Activated B cell treated with CpG ODN at 0.5 μM for 24 hours (primary cell): Measurements from ENCODE around the gene PAPLN. TPM values are rescaled to one million over a fixed set of nuclear protein-coding genes. Genes with fewer than 3 reads are reported as not detected.

ENCODE experiments used
- ATAC-seq: fragments of 200-7000 bp; cut with Tn5 transposase; one replicate; pipeline ENCODE4 v1.10.0; 2021; ENCODE audit warnings: low read depth, mild to moderate bottlenecking, moderate library complexity
- CTCF ChIA-PET: fragments of 350-600 bp; sonication (Branson Sonifier 250); formaldehyde crosslinking; loops from one replicate; lab custom pipeline; 2021; ENCODE audit warnings: antibody characterized with exemption; lab: Charles Lee
- POLR2A ChIA-PET: fragments of 350-600 bp; sonication (Branson Sonifier 250); formaldehyde crosslinking; loops from one replicate; lab custom pipeline; 2021; ENCODE audit warnings: antibody characterized with exemption; lab: Charles Lee
- DNase-seq: peaks from one replicate; pipeline ENCODE4 v3.0.0; 2022
- H3K27ac Mint-ChIP-seq: one replicate; pipeline ENCODE4 v1.8.0; 2020; ENCODE audit warnings: mixed read lengths
- H3K27me3 Mint-ChIP-seq: one replicate; pipeline ENCODE4 v1.8.0; 2021; ENCODE audit warnings: mixed read lengths
- H3K36me3 Mint-ChIP-seq: one replicate; pipeline ENCODE4 v1.8.0; 2021; ENCODE audit warnings: low read depth, mixed read lengths
- H3K4me1 Mint-ChIP-seq: one replicate; pipeline ENCODE4 v1.8.0; 2021; ENCODE audit warnings: mixed read lengths
- H3K4me3 Mint-ChIP-seq: one replicate; pipeline ENCODE4 v1.8.0; 2020; ENCODE audit warnings: mild to moderate bottlenecking, mixed read lengths
- H3K9me3 Mint-ChIP-seq: one replicate; pipeline ENCODE4 v1.8.0; 2020; ENCODE audit warnings: mixed read lengths
- CTCF ChIP-seq: fragments of 200-600 bp; IDR thresholded peaks from one replicate; pipeline ENCODE4 v1.8.0; 2022; ENCODE audit warnings: antibody characterized with exemption, mild to moderate bottlenecking
- intact Hi-C: fragments of 100-400 bp; cut with micrococcal nuclease; formaldehyde crosslinking; loops from one replicate; pipeline ENCODE4 v1.15.1; 2024
- total RNA-seq: library from RNA; stranded (reverse); gene quantifications from 2 replicates; pipeline ENCODE4 v1.2.3, GENCODE V29; 2022

Gene PAPLN
- total RNA-seq, 1 donor from 2014 or later = 0.42 TPM

GRCh38 chr14:73264080-73264884, 27.0 kb downstream of the PAPLN start:
- Mint-ChIP-seq H3K36me3 (no peaks in the 10 kb centered on the region), H3K9me3 (no peaks in the 10 kb centered on the region), H3K4me3 (no peak overlapping the region), H3K27me3 (peaks cover 2% of the 10 kb centered on the region), H3K4me1 (peaks cover 4% of the 10 kb centered on the region), H3K27ac (no peak overlapping the region)
- DNase-seq (no peak), ATAC-seq (no peak)
- ChIA-PET CTCF (no interaction called here), POLR2A (no interaction called here)
- TF ChIP-seq CTCF = no peak
- intact Hi-C loops = no loop called here

GRCh38 chr14:73264885-73265720, 27.8 kb downstream of the PAPLN start:
- no peak overlapping the region for H3K4me3 Mint-ChIP-seq
- H3K9me3 Mint-ChIP-seq = no peaks in the 10 kb centered on the region
- H3K36me3 Mint-ChIP-seq = no peaks in the 10 kb centered on the region
- peaks cover 2% of the 10 kb centered on the region for H3K27me3 Mint-ChIP-seq
- intact Hi-C loops = no loop called here
- POLR2A ChIA-PET = no interaction called here
- no peak overlapping the region for H3K27ac Mint-ChIP-seq
- CTCF ChIA-PET = no interaction called here
- no peak for TF ChIP-seq CTCF
- H3K4me1 Mint-ChIP-seq = peaks cover 12% of the 10 kb centered on the region
- no peak for ATAC-seq
- no peak for DNase-seq

GRCh38 chr14:73265721-73266046, 28.4 kb downstream of the PAPLN start:
- peaks cover 2% of the 10 kb centered on the region for H3K27me3 Mint-ChIP-seq
- no peaks in the 10 kb centered on the region for H3K9me3 Mint-ChIP-seq
- ATAC-seq (no peak), DNase-seq (no peak)
- no peak overlapping the region for H3K4me3 Mint-ChIP-seq
- H3K4me1 Mint-ChIP-seq = peaks cover 18% of the 10 kb centered on the region
- ChIA-PET POLR2A (no interaction called here), CTCF (no interaction called here)
- no peak for TF ChIP-seq CTCF
- intact Hi-C loops = no loop called here
- no peaks in the 10 kb centered on the region for H3K36me3 Mint-ChIP-seq
- no peak overlapping the region for H3K27ac Mint-ChIP-seq

GRCh38 chr14:73266317-73266716, 29.0 kb downstream of the PAPLN start:
- Mint-ChIP-seq H3K36me3 (no peaks in the 10 kb centered on the region), H3K27ac (no peak overlapping the region), H3K4me3 (no peak overlapping the region), H3K4me1 (peaks cover 21% of the 10 kb centered on the region), H3K27me3 (peaks cover 2% of the 10 kb centered on the region), H3K9me3 (no peaks in the 10 kb centered on the region)
- CTCF ChIA-PET = no interaction called here
- DNase-seq (no peak), ATAC-seq (no peak)
- intact Hi-C loops = no loop called here
- POLR2A ChIA-PET = interaction anchor here (0.6 kb wide), 1 partner anchor 19 kb away, joined by 3 read pairs; no protein-coding TSS in a partner anchor
- no peak for TF ChIP-seq CTCF

- CTCF ChIA-PET = no interaction called here
- Mint-ChIP-seq H3K36me3 (no peaks in the 10 kb centered on the region), H3K4me3 (no peak overlapping the region), H3K27ac (no peak overlapping the region), H3K27me3 (peaks cover 2% of the 10 kb centered on the region), H3K9me3 (no peaks in the 10 kb centered on the region), H3K4me1 (peaks cover 21% of the 10 kb centered on the region)
- DNase-seq (no peak), ATAC-seq (no peak)
- TF ChIP-seq CTCF = no peak
- intact Hi-C loops = no loop called here
- POLR2A ChIA-PET = interaction anchor here (1.0 kb wide), 1 partner anchor 203 kb away, joined by 3 read pairs; no protein-coding TSS in a partner anchor
These were observed 30.2 kb downstream of the PAPLN start for GRCh38 chr14:73267474-73267873.
